GM12892 (cell line): ENCODE results near the gene EXOC3L4.

Experiments
- POLR2A ChIP-seq: IDR thresholded peaks from 2 replicates; pipeline ENCODE4 v1.6.1; 2011; ENCODE audit warnings: low read depth, low read length, control low read depth
- POLR2AphosphoS5 ChIP-seq: IDR thresholded peaks from 2 replicates; pipeline ENCODE4 v1.6.1; 2011; ENCODE audit warnings: low read depth, low read length, control low read depth
- TAF1 ChIP-seq: IDR thresholded peaks from 2 replicates; pipeline ENCODE4 v1.6.1; 2011; ENCODE audit warnings: low read depth, mild to moderate bottlenecking, control low read depth, low read length, borderline replicate concordance

DNA sequence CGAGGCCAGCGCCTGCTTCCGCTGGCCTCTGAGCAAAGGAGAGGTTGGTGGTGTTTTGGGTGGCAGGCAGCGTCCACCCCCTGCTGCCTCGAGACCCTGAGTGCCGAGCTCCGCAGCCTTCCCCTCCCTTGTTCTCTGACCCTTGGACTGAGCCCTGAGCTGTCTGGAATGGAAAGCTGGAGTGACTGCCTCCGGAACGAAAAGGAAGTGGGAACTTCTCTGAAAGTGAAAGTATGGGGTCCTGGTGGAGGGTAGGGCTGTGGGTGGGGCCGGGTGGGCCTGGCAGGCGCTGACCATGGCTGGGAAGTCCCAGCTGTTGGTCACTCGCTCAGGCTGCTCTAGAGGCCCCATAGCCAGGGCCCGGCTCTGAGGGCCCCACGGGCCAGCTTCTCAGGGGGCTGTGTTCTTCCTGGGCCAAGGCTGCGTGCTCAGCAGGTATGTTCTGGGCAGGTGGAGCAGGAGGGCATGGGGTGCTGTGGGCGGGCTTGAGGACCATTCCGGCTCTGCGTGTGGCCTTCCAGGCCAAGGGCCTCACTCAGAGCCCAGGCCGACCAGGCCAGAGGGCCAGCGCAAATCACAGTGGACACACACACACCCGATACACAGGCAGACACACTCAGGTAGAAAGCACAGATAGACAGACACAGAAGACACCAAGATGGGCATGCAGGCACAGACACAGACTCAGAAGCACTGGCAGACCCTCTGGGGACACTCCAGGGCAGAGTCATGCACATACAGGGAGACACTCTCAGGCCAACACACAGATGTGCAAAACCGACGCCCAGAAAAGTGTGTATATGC lies at the start of gene EXOC3L4:
- no peak for TF ChIP-seq POLR2AphosphoS5
- no peak for TF ChIP-seq POLR2A
- no peak for TF ChIP-seq TAF1
